Inflammatory macrophage treated with lipopolysaccharide for 4 hours (primary cell): Measurements from ENCODE around the gene KRT3.
"Not testable (repeated sequence)": the region's sequence is repeated elsewhere in the genome, so short reads cannot be mapped to it uniquely, and the experiment has no call there.

Experiments
- DNase-seq: peaks from one replicate; pipeline ENCODE4 v3.0.0-alpha.2; 2020

The KRT3 gene

DNA sequence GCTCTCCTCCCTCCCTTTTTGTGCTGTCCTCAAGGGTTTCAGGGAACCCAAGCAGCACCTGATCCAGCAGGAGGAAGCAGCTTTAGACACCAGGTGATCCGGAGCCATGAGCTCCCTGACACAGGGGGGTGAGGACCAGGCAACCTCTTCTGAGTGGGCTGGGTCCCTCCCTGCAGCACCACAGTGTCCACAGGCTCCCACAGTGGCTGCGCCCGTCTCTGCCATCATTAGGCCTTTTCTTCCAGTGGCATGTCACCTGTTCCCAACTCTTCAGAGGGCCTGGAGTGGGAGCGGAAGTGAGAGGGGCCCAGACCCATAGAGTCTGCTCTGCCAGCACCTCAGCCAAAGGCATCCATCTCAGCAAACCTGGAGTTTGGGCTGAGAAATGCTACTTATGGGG lies 18.4 kb downstream of the KRT3 start:
- DNase-seq, result no peak

GRCh38 chr12:52776913-52777395 lies 19.0 kb downstream of the KRT3 start, which contains the start of gene KRT76:
TSS of gene KRT76 (minus strand) at chr12:52777345. CDS start at chr12:52777291, 54 bp downstream.
- no peak for DNase-seq

- DNase-seq, result no peak
Observed at GRCh38 chr12:52776435-52776834, 19.5 kb downstream of the KRT3 start.

- DNase-seq, result no peak
Observed at GRCh38 chr12:52774629-52775250, 21.2 kb downstream of the KRT3 start.

- DNase-seq, result peak; percentile 40
Observed at GRCh38 chr12:52772772-52773171, 23.1 kb downstream of the KRT3 start.

- no peak for DNase-seq
Observed at GRCh38 chr12:52772188-52772587, 23.7 kb downstream of the KRT3 start.

GRCh38 chr12:52771505-52771904 lies 24.4 kb downstream of the KRT3 start:
- DNase-seq, result no peak

DNA sequence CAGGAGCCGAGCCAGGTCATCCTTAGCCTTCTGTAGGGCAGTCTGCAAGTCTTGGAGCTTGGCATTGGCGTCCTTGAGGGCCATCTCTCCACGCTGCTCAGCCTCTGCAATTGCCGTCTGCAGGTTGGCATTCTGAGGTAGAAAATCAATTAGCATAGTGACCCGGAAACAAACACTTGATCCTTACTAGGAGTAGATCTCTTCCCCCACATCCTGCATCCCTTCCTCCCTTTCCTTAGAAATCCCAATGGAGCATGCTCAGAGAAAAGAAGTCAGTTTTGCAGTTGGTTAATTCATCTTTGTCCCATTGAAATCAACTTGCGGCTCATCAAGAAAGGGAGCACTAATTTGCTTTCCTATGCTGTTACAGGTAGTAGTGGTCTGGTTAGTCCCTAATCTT lies 24.8 kb downstream of the KRT3 start:
- DNase-seq, result no peak

DNA sequence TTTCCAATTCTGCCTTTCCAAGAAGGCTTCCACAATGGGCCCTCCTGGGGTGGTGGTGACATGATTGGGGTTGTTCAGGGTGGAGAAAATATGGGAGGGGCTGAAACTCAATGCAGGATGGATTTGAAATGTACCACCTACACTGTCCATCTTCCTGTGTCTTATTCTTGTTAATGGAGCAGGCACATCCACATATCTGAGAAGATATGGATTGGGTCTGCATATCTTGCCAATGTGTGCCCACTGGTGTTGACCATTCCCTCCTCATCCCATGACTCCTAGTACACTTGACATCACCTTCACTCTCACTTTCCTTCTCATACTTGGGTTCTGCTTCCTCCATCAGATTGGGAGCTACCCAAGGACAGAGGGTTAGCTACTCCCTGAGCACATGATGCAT lies 26.0 kb downstream of the KRT3 start:
- peak; percentile 7 for DNase-seq

DNA sequence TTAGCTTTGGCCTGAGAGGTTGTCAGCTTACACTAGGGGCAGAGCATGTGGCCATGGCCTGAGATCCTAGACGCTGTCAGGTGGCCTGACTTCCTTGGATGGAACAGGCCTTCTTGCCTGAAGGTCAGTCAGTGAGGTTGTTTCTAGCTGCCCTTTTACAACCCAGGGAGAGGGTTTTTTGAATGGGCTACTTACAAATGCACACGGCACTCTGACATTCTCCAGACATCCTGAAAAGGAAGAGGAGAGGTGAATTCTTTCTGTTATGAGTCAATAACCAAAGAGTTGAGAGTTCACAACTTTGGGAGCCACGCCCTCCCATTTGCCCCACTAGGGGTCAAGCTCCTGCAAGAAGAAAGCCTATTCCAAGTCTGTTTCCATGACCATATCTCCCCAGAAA lies 26.6 kb downstream of the KRT3 start:
- no peak for DNase-seq

DNA sequence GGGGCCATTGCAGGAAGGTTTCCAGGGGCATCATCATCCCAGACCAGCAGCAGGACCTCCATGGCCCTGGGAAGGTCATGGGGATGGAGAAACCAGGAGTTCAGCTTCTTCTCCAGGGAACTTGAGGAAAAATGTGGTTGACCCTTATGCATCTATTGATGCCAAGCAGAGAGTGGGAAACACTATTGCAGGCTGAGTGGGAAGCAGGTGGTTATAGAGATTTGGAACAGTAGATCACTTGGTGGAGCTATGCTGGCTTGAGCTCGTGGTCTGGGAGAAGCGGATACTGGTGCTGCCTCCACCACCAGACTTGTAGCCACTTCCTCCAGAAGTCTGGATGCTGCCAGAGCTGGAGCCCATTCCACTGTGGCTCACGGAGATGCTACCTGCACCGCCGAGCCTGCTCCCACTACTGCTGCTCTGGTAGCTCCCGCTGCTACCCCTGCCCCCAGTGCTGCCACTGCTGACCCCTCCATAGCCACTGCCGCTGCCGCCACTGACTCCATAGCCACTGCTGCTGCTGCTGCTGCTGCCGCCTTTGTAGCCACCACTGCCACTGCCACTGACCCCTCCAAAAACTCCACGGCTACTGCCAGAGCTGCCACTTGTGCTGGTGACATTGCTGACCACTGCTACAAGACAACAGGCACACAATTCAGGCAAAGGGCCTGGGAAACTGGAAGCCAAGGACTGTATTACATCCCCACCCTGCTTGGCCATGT lies 27.3 kb downstream of the KRT3 start:
- no peak for DNase-seq

DNA sequence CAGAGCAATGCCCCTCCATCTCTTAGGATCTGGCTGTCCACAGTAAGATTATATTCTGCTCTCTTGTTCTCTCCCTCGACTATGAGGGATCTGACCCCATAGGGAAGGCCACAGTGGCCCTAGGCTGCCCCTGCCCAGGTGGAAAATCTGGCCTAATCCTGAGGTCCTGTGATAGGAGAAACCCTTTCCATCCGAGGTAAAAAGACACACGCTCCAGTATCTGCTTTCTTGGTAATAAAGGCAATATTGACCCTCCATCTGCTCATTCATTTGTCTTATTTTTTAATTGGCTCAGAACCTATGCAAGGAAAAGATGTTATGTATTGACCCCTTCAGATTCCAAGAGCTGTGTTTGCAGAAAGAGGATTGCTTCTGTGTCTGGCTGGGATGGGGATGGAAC lies 28.5 kb downstream of the KRT3 start:
- no peak for DNase-seq

DNA sequence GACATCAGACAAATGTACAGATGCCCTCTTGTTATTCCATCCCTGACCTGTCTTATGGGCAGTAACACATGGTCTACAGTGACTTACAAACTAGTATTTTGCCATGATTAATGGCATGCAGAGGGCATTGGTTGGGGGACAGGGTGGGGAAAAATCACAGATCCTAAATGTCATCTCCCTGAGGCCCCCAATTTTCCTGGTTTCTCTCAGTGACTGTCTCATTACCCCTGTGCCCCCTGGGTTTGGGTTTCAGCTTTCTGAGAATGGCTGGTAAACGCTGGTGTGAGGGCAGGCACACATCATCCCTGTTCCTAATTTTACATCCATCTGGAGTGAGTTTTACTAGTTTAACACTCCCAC lies 28.9 kb downstream of the KRT3 start:
- no peak for DNase-seq

DNA sequence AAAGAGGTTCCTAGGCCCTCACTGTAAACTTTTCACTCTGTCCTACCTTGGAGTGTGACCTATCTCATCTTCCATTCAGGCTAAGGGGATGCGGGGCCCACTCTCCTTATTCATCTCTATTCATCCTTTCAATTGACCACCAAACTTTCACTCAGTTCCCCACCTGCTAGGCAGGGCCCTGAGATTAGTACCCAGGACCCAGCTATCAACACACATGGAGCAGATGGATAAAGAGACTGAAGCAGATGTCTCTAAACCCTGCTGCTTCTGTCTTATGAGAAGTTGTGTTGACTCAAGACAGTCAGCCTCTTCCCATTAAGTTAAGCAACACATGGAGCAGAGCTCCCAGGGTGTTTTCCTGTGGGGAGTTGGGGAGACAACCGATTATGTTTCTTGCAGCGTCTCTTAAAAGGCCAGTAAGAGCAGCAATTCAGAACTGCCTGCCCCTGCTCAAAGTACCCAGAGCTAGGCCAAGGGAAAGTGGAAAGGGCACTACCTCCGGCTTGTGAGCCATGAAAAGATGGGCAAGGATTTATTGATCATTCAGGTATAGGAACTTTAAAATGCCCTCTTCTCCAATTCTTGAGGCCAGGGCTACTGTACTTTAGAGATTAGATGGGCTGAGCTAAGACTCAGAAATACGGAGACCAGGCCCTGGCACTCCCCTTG lies 29.4 kb downstream of the KRT3 start:
- DNase-seq, result no peak

DNA sequence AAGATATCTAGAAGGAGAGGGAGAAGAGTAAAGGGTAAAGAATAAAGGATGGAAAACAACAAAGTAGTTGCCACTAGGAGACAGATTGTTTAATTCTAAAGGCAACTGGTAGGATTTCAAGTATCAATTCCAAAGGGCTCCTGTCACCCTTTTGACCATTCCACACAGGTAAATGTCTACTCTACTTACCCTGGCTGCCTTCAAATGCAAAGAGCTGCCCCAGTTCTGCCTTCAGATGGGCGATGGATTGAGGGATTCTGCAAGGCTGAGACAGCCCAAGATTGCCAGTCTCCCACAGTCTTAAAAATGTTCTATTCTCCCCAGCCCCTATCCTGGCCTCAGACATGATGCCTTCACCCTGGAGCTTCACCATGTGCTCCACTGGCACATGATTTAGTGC lies 30.2 kb downstream of the KRT3 start:
- DNase-seq, result no peak

DNA sequence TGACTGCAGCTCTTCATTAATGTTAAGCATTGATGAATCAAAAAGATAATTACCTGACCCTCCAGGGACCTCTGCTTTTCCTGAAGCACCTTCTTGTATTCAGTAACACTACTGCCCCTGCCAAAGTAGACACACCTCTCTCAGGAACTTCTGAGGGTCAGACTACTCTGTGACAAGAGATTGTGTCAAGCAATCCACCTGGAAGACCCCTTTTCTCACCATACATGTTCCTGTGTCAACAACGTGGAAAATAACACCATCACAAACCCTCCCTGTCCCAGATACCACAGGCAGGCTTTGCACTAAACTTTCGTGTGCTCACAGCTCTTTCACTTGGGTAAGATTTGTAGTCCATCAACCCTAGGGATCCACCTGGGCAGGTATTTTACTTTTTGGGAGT lies 31.9 kb downstream of the KRT3 start:
- DNase-seq, result no peak

DNA sequence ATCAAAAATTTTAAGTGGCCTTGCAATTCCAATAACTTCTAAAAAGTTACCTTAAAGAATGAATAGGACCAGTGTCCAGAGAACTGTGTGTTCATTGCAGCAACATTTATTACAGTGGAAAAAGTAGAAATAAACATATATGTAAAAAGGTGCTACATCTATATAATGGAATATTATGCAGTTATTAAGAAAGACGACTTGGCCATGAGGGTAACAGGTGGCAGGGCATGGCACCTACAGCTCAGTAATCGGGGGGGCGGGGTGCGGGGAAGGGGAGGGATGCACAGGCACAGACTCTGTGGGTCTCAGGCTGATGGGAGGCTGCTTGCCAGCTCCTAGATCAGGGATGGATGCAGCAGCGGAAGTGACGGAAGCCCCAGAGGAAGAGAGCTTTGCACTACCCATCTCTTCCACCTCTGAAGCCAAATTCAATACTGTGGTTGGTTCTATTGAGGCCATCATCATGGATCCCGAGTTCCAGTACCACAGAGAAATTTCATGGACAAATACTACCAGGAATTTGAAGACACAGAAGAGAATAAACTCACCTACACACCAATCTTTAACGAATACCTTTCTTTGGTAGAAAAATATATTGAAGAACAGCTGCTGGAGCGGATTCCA lies 32.8 kb downstream of the KRT3 start:
- no peak for DNase-seq

GRCh38 chr12:52761802-52762201 lies 34.1 kb downstream of the KRT3 start:
- no peak for DNase-seq

- DNase-seq, result not testable (repeated sequence)
Observed at GRCh38 chr12:52761218-52761617, 34.7 kb downstream of the KRT3 start.

DNA sequence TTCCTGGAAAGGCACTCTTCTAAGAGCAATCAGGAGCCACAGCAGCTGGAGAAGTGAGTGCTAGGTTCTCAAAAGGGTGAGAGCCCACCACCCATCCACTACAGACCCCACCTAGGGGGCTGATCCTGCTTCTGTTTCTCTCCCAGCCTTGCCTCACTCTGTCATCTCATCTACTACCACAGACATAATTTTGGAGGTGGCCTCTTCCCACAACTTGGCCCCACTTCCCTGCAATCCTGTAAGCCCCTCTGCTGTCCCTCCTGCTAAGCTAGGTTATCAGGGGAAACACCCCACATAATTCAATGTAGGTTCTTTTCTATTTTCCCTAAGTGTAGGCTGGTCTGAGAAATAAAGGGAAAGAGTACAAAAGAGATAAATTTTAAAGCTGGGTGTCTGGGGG lies 35.3 kb downstream of the KRT3 start:
- no peak for DNase-seq

- no peak for DNase-seq
Observed at GRCh38 chr12:52759695-52760094, 36.2 kb downstream of the KRT3 start.

DNA sequence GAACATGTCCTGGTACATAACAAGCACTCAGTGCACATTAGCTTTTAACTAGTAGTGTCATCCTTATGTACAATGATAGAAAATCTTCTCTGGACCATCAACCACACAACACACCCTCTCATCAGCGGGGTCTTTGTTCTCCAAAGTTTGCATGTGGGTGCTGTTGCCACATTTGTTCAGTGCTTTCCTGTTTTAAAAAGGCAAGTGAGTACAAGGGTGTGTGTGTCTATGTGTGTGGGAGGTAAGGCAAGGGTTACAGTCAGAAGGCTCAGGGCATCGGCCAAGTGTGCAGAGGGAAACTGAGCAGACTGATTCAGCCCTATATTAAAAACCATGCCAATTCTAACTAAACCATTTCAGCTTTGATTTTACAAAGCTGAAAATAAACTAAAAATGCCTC lies 36.7 kb downstream of the KRT3 start:
- DNase-seq, result peak; percentile 34

- DNase-seq, result no peak
Observed at GRCh38 chr12:52757449-52758176, 38.3 kb downstream of the KRT3 start.
